Stimulated activated CD4-positive, alpha-beta T cell treated with anti-CD3 and anti-CD28 coated beads, Interleukin-12 subunit alpha, Interleukin-12 subunit beta, amount 100 ng/mL, for 4 hours (primary cell): ENCODE results near the gene RABGGTA.

Experiments used
- DNase-seq: peaks from one replicate; pipeline ENCODE4 v3.0.0-alpha.2; 2020

Gene RABGGTA

GRCh38 chr14:24300326-24300980 is 29.1 kb upstream of the RABGGTA start:
- DNase-seq: no peak

GRCh38 chr14:24299255-24300191 is 28.1 kb upstream of the RABGGTA start, which contains the start of the genes DHRS1 and NOP9:
Gene DHRS1, minus strand, starts transcription at chr14:24299780. Its CDS starts 674 bp downstream, at chr14:24299106.
Gene NOP9, plus strand, starts transcription at chr14:24299850. Its CDS starts 105 bp downstream, at chr14:24299955.
- DNase-seq: peak; percentile 94

- no peak for DNase-seq
These were observed 27.5 kb upstream of the RABGGTA start for GRCh38 chr14:24298892-24299254.

GRCh38 chr14:24297190-24297964 is 26.0 kb upstream of the RABGGTA start:
- DNase-seq: no peak

- DNase-seq: peak; percentile 67
These were observed 25.2 kb upstream of the RABGGTA start for GRCh38 chr14:24296341-24297157.

GRCh38 chr14:24293525-24293924 is 22.1 kb upstream of the RABGGTA start:
- no peak for DNase-seq

GRCh38 chr14:24292118-24292807 is 20.9 kb upstream of the RABGGTA start:
- no peak for DNase-seq

- no peak for DNase-seq
These were observed 20.2 kb upstream of the RABGGTA start for GRCh38 chr14:24291446-24292117.

GRCh38 chr14:24290746-24291145 is 19.3 kb upstream of the RABGGTA start:
- DNase-seq: no peak

- peak; percentile 41 for DNase-seq
These were observed 18.4 kb upstream of the RABGGTA start for GRCh38 chr14:24289649-24290280.

- DNase-seq: no peak
These were observed 15.6 kb upstream of the RABGGTA start for GRCh38 chr14:24286996-24287395.

- DNase-seq: no peak
These were observed 14.0 kb upstream of the RABGGTA start for GRCh38 chr14:24285351-24285750.

- no peak for DNase-seq
These were observed 13.2 kb upstream of the RABGGTA start for GRCh38 chr14:24284501-24285035.

GRCh38 chr14:24283796-24284460 is 12.5 kb upstream of the RABGGTA start:
- DNase-seq: no peak

- DNase-seq: no peak
These were observed 11.3 kb upstream of the RABGGTA start for GRCh38 chr14:24282736-24283135.

GRCh38 chr14:24281636-24282035 is 10.2 kb upstream of the RABGGTA start:
- DNase-seq: no peak

- no peak for DNase-seq
These were observed 9.5 kb upstream of the RABGGTA start for GRCh38 chr14:24280797-24281460.

GRCh38 chr14:24279301-24280186 is 8.1 kb upstream of the RABGGTA start:
- peak; percentile 48 for DNase-seq
